CD4-positive, alpha-beta T cell treated with Interleukin-21 for 1 hour (primary cell): ENCODE measurements around the gene SETD1B.
"Not testable (repeated sequence)": the region's sequence is repeated elsewhere in the genome, so short reads cannot be mapped to it uniquely, and the experiment has no call there.

Experiments
- DNase-seq: peaks from one replicate; pipeline ENCODE4 v3.0.0-alpha.2; 2020

SETD1B gene

GRCh38 chr12:121781484-121781997 lies 22.3 kb upstream of the SETD1B start:
- no peak for DNase-seq

- DNase-seq, result peak; percentile 60
Measured at GRCh38 chr12:121781998-121782979, 21.5 kb upstream of the SETD1B start.

GRCh38 chr12:121783766-121784165 lies 20.0 kb upstream of the SETD1B start:
- DNase-seq, result no peak

DNA sequence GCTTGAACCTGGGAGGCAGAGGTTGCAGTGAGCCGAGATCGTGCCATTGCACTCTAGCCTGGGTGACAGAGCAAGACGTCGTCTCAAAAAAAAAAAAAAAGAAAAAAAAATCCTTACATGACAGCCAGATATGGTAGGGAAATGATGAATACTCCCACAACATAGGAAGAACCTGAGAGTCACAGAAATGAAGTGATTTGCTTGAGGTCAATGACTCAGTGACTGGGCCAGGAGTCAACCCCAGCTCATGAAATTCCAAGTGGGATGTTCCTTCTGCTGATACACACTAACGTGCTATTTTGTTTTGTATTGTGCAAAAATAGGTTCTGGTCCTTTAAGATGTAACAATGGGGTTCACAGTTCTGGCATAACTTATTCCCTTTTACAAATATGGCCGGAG lies 19.3 kb upstream of the SETD1B start:
- DNase-seq, result no peak

DNA sequence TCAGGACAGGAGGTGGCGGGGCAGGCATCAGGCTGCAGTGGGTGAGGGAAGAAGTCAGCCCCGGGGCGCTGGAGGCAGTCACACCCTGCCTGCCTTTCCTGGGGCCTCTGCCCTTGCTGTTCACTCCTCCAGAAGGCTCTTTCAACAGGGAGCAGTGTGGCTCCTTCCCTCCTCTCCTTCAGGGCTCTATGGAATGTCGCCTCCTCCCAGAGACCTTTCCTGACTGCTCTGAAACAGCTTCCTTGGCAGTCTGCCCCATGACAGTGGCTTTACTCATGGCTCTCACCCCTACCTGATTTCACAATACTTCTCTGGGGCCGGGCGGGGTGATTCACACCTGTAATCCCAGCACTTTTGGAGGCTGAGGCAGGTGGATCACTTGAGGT lies 17.4 kb upstream of the SETD1B start:
- DNase-seq, result peak; percentile 49

DNA sequence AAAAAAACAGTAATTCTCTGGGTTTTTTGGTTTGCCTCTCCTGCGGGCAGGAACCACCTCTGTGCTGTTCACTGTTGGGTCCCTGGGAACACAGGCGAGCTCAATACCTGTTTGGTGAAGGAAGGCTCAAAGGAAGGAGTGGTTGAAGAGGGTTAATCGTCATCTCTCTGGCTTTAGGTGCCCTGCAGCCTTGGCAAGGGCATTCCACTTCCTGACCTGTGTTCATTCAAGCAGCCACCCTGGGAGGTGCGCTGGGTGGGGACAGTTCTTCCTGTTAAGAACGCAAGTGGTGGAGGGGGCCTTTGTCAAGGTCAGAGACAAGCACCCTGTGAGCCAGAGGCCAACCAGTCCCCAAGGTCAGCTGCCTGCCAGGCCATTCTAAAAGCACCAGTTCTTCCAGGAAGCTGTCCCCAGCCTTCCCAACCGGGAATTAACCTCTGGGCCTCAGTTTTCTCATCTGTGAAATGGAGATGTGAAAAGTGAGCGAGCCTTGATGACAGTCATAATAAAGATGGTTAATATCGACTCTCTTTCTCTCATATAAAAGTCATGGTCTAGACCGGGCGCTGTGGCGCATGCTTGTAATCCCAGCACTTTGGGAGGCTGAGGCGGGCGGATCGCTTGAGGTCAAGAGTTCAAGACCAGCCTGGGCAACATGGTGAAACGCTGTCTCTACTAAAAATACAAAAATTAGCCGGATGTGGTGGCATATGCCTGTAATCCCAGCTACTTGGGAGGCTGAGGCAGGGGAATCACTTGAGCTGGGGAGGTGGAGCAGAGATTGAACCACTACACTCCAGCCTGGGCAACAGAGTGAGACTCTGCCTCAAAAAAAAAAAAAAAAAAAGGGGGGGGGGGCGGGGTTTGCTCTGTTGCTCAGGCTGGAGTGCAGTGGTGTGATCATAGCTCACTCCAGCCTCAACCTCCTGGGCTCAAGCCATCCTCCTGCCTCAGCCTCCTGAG lies 16.5 kb upstream of the SETD1B start:
- DNase-seq, result peak; percentile 79

- DNase-seq, result no peak
Measured at GRCh38 chr12:121788176-121788818, 15.5 kb upstream of the SETD1B start.

- DNase-seq, result peak; percentile 66
Measured at GRCh38 chr12:121789233-121789781, 14.5 kb upstream of the SETD1B start.

- peak; percentile 96 for DNase-seq
Measured at GRCh38 chr12:121789800-121790728, 13.7 kb upstream of the SETD1B start.

DNA sequence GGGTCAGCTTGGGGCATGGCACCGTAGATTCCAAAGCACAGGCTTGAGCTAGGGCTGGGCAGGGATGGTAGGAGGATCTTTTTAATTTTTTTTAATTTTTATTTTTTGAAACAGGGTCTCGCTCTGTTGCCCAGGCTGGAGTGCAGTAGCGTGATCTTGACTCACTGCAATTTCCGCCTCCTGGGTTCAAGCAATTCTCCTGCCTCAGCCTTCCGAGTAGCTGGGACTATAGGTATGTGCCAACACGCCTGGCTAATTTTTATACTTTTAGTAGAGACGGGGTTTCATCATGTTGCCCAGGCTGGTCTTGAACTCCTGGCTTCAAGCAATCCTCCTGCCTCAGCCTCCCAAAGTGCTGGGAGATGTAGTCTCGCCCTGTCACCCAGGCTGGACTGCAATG lies 13.0 kb upstream of the SETD1B start:
- not testable (repeated sequence) for DNase-seq

- peak; percentile 72 for DNase-seq
Measured at GRCh38 chr12:121791671-121792551, 11.9 kb upstream of the SETD1B start.

GRCh38 chr12:121792607-121793439 lies 11.0 kb upstream of the SETD1B start:
- DNase-seq, result peak; percentile 70

GRCh38 chr12:121793440-121793837 lies 10.4 kb upstream of the SETD1B start, which contains the start of gene RHOF:
Gene RHOF, minus strand, starts transcription at chr12:121793688. Its CDS starts 55 bp downstream, at chr12:121793633.
- DNase-seq, result no peak

- peak; percentile 96 for DNase-seq
Measured at GRCh38 chr12:121793838-121794533, 9.8 kb upstream of the SETD1B start.

GRCh38 chr12:121794534-121795033 lies 9.2 kb upstream of the SETD1B start:
- DNase-seq, result no peak

DNA sequence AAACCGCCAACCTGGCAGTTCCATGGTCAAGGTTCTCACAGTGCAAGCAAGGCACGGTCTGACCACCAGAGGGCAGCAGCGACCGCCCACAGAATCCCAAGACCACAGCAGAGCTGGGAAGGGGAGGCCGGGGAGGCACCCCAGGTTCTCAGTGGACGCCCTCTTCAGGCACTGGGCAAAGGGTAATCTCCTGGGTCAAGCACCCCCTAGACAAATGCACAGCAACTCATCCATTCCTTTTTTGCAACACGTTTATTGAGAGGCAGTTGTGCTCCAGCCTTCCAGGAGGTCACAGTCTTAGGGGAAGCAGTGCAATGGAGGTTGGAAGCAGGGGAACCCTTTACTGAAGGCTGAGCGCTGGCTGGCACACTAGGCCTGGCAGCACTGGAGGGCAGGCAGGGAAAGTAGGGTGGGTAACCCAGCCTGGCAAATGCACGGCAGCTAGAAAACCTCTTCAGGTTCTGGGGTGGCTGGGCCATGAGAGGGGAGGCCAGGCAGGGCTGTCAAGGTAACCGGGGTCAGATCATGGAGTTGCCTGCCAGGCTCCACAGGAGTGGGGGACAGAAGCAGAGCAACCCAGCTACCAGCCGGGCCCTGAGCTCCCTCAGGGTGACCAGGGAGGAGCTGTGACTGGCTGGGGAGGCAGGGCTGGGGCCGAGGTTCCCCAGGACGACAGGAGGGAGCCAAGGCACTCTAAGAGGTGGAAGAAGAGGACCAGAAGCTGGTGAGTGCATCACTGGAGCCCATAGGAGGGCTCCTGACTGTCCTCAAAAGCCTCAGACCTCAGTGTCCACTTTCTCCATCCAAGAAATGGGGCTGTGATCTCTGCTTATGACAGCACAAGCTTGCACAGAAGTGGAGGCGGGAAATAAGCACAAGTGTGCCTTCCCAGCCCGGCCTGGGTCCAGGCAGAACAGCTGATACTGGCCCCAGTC lies 8.5 kb upstream of the SETD1B start:
- peak; percentile 87 for DNase-seq
